HEK293 (cell line): ENCODE measurements around the gene CTIF.

ENCODE experiments used
- CTCF ChIP-seq: fragments of 450-650 bp; formaldehyde crosslinking; IDR thresholded peaks from 2 replicates; pipeline ENCODE4 v1.5.1; 2016; ENCODE audit warnings: missing biosample characterization, missing genetic modification characterization
- TCF7L2 ChIP-seq: IDR thresholded peaks from 2 replicates; pipeline ENCODE4 v1.6.1; 2011; ENCODE audit warnings: low read depth, mild to moderate bottlenecking, inconsistent platforms, low read length, moderate library complexity, borderline replicate concordance
- ZNF274 ChIP-seq, 2 experiments: fragments of 200-500 bp in 1 of 2; fragments of 450-650 bp in 1 of 2; sonication (Bioruptor generic) in 1 of 2; formaldehyde crosslinking in 1 of 2; IDR thresholded peaks; 2 replicates each; pipeline versions ENCODE4 v1.5.1 to v1.6.1; 2014 to 2016; ENCODE audit warnings: borderline replicate concordance in 1 of 2, inconsistent platforms in 1 of 2, low read length in 1 of 2, missing biosample characterization in 1 of 2, missing genetic modification characterization in 1 of 2

- TF ChIP-seq TCF7L2, result no peak
- TF ChIP-seq CTCF (tag by site-specific recombination), result no peak
- TF ChIP-seq ZNF274 (IDR thresholded peaks at IDR 0.05; ENCODE audit: low read length), result no peak
- no peak for TF ChIP-seq ZNF274 (tag by site-specific recombination; IDR thresholded peaks at IDR 0.05; ENCODE audit: borderline replicate concordance)
Observed at GRCh38 chr18:48674758-48675351, 136.0 kb downstream of the CTIF start.
